ENCODE results near the gene RAB8B.
A peak's percentile ranks its signal among the peaks of the same experiment; 100 is the strongest.
"Not testable (repeated sequence)": the region's sequence is repeated elsewhere in the genome, so short reads cannot be mapped to it uniquely, and the experiment has no call there.

The RAB8B gene

DNA sequence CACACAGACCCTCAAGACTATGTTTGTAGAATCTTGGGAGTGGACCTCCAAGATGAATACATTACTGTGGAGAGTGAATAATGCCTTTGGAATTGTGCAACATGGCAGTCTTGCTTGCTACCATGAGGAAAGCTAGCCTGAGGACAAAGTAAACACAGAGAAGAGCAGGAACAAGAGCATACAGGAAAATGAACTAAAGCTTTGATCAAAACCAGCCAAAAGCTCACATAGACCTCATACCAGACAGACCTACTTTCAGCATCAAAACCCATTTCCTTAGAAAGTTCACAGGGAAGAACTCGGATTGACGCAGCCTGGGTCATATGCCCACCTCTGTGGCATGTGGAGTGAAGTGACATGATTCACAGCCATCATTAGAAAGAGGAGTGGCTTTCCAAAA, 3.3 kb upstream of the RAB8B start:
- DNase-seq = no peak

DNA sequence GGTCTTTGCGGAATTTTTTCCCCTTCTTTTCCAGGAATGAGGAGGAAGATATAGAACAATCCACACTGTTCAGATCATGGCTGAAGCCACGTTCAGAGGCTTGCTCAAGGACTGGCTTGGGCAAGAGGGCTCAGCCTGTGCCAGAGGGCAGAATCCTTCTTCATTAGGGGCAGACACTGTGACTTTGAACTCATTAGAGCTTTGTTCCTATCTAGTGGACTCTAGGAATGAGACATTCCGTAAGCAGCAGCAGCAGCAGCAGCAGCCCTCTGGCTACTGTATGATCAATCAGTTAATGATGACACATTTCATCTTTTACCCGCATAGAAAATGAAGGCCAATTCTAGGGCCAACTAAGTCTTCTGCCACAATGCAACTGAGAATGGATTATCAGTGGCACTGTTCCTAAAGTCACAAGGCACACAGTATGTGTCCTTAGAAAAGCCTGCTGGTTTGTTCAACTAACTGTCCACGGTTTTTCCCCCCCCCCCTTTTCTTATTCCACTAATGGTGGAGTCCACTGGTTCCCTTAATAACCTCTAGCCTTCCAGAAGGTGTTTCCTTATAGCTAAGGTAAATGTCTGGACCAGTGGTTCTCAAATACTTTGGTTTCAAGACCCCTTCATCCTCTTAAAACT, 1.7 kb upstream of the RAB8B start:
- DNase-seq = no peak

DNA sequence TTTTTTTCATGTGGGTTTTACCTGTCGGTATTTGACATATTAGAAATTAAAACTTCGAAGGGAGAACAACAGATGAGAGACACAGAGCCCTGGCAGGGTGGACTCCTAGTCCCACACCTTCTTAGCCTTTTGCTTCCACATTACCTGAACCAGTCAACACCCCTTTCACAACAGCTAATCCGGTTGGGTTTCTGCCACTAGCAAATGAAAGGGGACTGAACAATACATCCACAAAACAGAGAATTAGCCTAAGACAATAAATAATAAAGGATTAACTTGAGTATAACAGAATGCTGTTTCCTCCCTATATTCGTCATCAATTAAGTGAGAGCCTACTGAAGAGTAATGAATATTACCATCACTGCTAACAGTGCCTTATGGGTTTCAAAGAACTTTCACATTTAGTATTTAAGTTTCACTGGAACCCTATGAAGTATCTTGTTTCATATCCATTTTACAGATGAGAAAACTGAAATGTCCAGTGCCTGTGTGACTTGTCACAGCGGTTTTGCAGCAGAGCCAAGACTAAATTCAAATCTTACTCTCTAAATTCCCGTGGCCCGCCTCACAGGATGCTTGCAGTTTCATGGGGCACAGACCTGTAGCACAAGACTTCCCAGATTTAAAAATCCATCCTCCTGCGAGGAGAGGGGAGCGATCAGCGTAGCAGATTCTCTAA, 1.0 kb upstream of the RAB8B start:
- DNase-seq = no peak

DNA sequence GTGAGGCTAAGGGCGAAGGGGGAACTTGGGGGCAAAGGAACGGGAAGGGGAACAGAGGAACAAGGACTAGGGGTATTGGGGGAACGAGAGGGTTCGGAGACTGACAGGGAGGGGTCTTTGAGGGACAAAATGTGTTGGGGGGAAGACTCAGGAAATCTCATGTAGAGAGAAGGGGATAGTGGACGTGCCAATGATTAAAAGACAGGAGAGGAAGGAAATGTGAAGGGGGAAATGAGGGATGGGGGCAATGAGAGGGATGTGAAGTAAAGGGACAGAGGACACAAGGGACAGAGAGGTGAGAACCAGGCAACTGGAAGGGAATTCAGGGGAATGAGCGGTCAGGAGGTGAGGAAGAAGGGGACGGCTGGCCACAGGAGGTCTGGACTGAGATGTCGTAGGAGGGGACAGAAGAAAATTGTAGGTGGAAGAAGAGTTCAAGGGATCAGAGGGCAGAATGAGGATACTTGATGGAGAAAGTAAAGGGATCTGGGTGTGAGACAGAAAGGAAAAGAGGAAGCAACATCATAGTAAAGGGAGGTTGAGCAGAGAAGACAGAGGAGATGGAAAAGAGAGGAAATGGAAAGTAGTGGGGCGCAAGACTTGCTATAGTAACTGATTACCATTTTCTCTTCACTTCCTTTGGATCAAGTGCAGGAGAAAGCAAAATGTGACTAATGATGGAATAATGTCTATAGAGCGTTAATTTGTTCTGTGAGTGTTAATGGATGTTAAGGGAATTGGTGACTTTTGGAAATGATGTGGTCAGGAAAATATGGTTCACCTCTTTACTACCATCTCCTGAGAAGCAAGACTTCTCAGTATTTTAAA, 749 bp downstream of the RAB8B start:
- DNase-seq = no peak

DNA sequence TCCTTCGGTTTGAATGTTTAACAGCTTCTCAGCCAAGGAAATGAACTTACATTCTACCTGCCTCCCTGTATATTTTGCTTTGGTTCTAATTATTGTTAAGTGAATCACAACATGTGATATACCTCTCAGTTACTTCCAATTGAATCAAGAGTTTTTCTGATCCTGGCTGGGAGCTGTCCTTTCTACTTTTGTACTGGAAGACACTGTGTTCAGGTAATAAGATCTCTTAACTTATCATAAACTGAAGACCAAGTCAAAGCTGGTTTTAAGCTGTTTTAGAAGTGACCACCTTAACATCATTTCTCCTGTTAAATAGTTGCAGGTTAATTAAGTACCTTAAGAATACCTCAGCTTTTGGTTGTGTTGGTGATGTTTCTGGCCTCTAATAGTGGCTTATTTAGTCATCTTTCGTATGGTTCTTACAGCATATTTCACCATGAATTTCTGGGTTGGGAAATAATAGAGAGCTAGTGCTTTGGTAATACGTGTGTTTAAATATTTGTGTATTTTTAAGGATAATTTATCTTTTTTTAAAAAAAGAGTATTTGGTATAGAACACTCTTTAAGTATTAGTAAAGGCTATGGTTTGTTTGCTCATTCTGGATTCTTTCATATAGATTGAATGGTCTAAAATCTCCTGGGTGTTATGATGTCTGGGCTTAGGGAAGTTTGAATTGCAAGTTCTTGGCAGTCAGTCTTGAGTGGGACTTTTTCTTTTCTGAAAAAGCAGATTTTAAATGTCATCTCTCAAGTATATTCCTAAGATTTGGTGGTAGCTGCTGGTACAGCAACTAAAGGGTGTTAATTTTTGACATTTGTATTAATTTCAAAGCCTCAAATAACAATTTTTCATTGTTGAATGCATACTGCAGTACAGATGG, 1.6 kb downstream of the RAB8B start:
- DNase-seq = no peak

DNA sequence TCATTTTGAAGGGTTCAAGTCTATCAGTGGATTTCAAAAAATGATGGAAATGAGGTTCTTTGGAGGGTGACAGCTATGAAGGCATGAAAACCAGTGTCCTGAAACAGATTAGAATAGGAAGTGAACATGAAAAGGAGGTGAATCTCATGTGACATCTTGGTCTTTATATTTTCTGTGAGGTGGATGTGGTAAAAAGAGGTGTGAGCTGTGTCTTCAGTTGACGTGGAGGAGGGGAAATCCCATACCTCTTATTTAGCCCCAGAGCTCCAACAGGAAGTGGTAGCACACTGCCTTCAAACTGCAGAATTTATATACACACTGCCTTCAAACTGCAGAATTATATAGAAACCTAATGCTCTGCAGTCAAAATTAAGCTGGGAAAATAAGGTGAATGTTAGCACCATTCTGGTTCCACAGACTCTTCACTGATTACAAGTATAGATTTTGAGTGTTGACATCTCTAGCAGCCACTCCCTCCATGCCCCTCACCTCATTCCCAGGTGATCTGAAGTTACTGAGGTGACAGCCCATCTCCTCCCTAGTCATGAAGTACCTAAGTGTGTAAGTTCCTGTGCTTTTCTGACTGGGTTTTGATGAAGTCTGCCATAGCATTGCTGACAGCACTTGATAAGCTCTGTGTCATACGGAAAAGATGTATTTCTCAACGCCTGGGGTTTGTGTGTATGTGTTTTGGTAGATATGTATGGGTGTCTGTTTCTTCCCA, 2.7 kb downstream of the RAB8B start:
- peak in 1 of 4 experiments; percentile 21 for DNase-seq

DNA sequence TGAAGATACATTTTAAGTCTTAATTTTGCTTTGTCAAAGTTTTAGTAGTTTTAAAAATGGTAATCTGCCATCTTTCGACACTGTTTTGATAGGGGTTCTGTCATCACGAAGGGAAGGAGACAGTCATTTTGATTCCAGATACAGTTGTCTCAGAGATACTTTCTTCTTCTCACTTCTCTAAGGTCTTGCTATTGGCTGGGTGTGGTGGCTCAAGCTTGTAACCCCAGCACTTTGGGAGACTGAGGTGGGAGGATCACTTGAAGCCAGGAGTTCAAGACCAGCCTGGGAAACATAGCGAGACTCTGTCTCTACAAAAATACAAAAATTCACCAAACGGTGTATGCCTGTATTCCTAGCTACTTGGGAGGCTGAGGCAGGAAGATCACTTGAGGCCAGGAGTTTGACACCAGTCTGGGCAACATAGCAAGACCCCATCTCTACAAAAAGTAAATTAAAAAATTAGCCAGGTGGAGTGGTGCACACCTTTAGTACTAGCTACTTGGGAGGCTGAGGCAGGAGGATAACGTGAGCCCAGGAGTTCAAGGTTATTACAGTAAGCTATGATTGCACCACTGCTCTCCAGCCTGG, 3.3 kb downstream of the RAB8B start:
- no peak for DNase-seq

DNA sequence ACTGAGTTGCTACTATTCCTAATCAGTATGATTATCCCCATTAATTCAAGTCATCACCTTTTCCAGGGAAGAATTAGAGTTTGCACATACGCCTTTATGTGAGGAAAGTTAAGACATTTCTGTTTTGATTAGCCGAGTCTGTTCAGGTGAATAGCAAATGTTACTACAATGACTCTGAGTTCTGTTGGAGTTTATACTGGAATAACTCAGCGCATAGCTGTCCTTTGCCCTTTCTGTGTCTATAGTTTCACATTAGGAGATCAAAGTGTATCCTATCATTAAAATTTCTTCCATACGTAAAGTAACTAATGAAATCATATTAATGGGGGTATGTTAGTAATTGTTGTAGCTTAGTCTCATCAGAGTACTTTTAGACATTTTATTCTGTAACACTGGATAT, 4.9 kb downstream of the RAB8B start:
- DNase-seq = no peak

DNA sequence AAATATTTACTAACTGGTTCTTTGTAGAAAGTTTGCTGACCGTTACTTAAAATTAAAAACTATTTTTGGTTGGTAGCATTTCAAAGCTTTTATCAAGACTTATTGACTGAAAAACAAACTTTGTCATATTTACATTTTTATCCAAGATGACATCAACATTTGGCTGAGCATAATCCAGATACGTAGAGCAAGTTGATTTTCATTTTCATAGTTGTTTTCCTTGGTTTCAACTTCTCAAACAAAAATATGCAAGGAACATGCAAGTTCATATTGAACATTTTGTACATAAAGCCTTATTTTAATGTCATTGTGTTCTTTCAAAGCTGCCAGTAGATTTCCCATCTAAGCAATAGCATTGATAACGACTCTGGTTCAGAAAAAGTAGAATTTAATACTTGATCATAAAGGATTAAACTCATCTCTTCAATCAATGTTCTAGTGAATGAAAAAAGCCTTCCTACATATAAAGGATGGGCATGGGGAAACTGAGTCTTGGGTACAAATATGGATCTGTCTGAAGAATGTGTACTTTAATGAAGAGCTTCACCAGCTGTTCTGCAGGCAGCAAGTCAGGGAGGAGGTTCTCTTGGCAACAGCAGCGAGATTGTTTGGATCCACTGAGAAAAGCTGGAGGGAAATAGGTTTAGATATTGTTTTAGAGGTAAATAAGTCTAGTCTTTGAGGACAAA, 5.6 kb downstream of the RAB8B start:
- no peak for DNase-seq

DNA sequence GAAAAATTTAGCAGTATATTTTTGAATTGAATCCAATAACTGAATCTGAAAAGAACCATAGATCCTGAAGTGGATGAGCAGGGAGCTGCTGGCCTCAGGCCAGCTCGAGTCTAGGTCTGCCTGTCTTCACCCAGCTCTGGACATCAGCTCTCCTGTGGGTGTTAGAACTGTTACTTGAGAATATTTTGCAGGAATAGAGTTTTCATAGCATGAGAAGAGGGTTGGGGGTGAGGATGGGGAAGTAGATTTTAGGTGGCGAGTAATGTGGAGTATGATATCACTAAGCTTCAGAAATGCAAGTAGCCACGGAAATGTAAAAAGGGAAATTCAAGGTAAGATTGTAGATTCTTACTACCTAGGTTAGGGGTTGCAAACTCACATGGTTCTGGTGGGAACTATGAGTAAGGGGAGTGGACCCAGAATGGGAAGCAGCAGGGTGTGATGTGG, 6.2 kb downstream of the RAB8B start:
- DNase-seq = no peak

DNA sequence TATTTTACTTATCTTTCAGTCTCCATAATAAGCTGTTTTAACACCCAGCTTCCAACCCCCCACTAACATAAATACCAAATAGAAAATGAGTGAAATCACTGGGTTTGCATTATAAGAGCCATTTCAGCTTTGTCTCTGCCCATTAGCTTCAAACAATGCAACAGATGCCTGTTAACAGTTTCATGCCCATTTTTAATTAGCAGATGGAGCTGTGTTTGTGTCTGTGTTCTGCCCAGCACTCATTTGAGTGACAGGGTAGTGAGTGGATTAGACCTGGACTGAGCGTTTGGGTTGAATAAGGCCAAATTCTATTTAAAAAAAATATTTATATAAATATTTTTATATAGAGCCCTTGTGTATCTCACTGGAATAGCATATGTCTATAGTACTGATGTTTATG, 7.4 kb downstream of the RAB8B start:
- DNase-seq = no peak

DNA sequence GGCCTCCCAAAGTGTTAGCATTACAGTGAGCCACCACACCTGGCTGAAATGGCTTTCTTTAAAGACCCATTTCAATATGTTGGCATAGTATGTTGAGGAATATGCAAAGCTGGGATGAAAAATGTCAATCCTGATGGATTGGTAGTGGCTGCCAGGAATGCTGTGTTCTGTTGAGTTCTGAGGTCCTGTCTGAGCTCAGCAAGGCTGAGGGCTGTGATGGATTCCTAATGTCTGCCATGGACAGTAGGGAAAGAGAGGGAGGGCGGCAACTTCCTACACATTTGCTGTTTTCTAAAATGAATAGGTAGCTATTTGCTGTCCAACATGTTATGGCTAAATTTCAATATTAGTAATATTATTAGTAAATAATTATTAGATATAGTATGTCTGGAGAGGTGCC, 8.2 kb downstream of the RAB8B start:
- no peak for DNase-seq

DNA sequence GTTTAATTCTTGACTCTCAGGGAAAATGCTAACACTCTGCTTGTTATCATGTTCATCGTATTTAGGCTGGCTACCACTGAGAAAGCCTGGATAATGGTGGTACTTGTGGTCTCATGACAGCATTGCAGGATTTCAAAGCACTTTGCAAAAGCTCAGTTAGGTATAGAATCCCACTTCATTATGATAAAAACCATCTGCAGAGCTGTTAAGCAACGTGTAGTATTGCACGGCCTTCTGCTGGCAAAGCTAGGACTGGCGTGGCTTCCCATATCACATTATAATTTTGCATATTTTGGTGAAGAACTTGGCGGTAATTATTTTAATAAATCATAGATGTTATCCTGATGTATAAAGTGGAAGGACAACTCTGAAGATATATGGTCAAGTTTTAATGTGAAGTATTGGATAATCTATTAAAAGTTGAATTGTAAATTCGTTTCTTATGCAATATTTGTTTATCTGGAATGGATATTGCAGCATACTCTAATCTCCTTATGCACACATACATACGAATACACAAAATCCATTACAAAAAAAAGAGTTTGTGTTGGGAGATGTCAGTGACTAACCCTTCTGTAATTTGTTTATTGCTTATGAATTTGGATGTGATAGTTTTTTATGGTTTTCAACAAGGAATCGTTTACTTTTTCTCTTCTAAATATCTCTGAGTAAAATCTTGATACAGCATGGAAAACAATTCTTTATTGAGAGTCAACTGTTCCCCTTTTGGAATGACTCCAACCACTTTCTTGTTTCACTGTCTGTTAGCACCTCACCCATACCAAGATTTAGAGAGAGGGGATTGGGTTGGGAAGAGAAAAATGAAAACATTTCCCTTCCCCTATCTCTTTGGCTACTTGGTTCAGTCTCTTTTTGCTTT, 9.2 kb downstream of the RAB8B start:
- no peak for DNase-seq

DNA sequence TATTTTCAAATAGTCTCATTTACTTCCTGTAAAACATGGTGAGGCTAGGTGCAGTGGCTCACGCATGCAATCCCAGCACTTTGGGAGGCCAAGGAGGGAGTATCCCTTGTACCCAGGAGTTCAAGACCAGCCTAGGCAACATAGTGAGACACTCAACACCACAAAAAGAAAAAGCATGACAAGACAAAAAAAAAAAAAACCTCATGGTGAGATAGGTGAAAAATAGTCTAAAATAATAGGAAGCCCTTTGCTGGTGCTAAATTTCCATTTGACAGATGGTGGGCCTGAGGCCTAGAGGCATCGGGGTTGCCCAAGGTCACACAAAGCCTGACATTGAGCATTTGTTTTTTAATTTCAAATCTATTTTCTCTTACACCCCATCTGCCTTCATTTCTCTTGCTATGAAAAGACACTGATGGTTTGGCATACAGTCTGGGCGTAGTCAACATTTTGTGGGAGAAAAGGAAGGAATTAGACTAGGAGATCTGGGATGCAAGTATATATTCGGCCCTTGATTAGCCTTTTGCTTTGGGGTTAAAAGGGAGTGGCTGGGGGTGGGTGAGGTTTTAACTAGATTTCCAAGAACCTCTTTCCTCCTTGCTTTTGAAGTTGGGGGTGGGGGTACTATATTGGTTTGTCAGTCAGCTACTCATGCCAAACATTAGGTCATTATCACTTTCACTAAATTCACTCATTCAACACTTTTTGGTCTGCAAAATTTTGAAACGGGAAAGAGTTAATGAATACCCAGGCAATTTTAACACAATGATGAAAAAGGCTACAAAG, 11.3 kb downstream of the RAB8B start:
- DNase-seq = no peak

DNA sequence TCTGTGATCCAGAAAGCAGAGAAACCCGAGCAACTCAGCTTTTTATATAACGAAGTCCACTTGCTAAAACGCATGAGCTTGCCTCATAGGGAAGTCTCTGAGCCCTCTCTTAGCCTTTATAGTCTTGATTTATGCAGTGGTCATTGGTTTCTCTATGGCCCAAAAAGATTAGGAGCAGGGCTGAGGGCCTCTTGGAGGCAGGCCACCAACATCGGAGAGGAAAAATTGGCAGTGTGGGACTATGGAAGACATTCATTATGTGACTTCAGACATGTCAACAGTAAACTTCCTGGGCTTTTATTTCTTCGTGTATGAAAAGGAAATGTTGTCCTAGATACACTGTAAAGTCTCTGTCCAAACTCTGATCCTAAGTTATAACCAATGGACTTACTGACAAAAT, 13.5 kb downstream of the RAB8B start:
- DNase-seq = no peak

DNA sequence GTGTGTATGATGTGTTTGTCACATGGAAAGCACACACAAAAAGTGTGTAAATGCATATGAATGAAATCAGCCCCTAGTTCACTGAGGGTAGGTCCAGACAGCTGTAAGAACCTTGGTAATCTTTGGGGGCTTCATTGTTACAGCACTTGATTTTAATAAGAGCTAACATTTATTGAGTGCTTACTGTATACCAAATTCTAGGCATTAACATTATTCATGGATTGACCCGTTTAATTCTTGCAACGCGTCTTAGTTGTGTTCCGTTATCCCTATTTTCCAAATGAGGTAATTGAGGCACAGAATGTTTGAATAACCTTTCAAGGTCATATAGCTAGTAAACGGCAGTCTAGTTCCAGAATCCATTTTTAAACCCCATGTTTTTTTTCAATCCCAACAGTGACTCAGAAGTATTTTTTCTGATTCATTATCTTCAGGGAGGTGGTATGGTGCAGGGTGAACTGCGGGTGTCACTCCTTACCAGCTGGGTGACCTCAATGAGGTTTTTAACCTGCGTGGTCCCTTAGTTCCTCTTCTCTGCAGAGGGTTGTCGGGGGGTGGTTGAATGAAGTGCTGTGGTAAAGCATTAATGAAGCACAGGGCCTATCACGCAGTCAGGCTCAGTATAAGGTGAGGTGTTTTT, 14.2 kb downstream of the RAB8B start:
- DNase-seq = no peak

DNA sequence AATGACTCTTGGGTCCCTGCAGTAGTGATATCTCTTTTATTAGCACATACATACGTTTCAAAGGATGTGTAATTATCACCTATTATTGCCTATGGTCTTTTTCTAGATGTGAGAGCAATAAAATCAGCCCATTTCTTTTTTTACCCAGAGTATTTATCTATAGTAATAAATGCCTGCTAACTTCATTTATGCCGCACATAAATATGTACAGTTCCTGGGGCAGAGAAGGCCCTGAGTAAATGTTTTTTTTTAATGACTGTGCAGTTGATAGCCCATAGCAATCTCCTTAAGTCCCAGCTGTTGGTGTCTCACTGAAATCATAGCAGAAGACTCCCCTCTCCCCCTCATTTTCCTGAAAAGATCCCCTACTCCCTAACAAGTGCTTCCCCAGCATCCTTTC, 16.7 kb downstream of the RAB8B start:
- DNase-seq = no peak

DNA sequence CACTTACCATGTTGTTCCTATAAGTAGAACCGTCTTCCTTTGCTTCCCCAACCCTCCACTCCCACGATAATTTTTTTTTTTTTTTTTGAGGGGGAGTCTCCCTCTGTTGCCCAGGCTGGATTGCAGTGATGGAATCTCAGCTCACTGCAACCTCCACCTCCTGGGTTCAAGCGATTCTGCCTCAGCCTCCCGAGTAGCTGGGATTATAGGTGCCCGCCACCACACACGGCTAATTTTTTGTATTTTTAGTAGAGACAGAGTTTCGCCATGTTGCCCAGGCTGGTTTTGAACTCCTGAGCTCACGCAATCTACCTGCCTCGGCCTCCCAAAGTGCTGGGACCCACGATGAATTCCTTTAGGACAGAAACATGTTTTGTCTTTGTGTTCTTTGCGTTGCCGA, 19.4 kb downstream of the RAB8B start:
- not testable (repeated sequence) for DNase-seq

Measured in activated naive CD4-positive, alpha-beta T cell (primary cell).